MCF 10A (cell line): ENCODE data around the gene RNF227. TPM values are rescaled to one million over a fixed set of nuclear protein-coding genes. Genes with fewer than 3 reads are reported as not detected.

ENCODE experiments used
- BruUV-seq: library from RNA; stranded (reverse); fragments of 400-500 nt; replicated peaks from 2 replicates; lab custom pipeline; 2021; lab: Mats Ljungman, UMichigan
- CTCF ChIA-PET: fragments of 300-600 bp; sonication (Branson Sonifier 250); formaldehyde crosslinking; extraction: SDS; loops from one replicate; lab custom pipeline; 2021; ENCODE audit warnings: antibody characterized with exemption, inconsistent platforms; lab: Yijun Ruan, JAX
- POLR2A ChIA-PET: fragments of 300-600, 350-650 bp; sonication (Branson Sonifier 250); formaldehyde crosslinking; extraction: SDS; loops from one replicate; lab custom pipeline; 2020; ENCODE audit warnings: antibody characterized with exemption, inconsistent platforms; lab: Yijun Ruan, JAX
- DNase-seq: peaks from one replicate; pipeline ENCODE4 v3.0.0-alpha.2; 2018; ENCODE audit not compliant: unreplicated experiment
- H3K27ac Mint-ChIP-seq: one replicate; pipeline ENCODE4 v1.8.0; 2022; ENCODE audit warnings: mild to moderate bottlenecking, low read depth, mixed read lengths; ENCODE audit not compliant: unreplicated experiment
- H3K27me3 Mint-ChIP-seq: one replicate; pipeline ENCODE4 v1.8.0; 2022; ENCODE audit warnings: mixed read lengths; ENCODE audit not compliant: insufficient read depth, unreplicated experiment
- H3K36me3 Mint-ChIP-seq: one replicate; pipeline ENCODE4 v1.8.0; 2022; ENCODE audit warnings: mild to moderate bottlenecking, moderate library complexity, mixed read lengths; ENCODE audit not compliant: insufficient read depth, unreplicated experiment
- H3K4me1 Mint-ChIP-seq: one replicate; pipeline ENCODE4 v1.8.0; 2022; ENCODE audit warnings: mixed read lengths; ENCODE audit not compliant: insufficient read depth, unreplicated experiment
- H3K4me3 Mint-ChIP-seq: one replicate; pipeline ENCODE4 v1.8.0; 2022; ENCODE audit warnings: mild to moderate bottlenecking, moderate library complexity, mixed read lengths; ENCODE audit not compliant: unreplicated experiment
- H3K9me3 Mint-ChIP-seq: one replicate; pipeline ENCODE4 v1.8.0; 2022; ENCODE audit warnings: mixed read lengths; ENCODE audit not compliant: unreplicated experiment
- CTCF ChIP-seq: fragments of 200-600 bp; IDR thresholded peaks from one replicate; pipeline ENCODE4 v1.8.0; 2022; ENCODE audit warnings: antibody characterized with exemption, mild to moderate bottlenecking; ENCODE audit not compliant: unreplicated experiment
- intact Hi-C: fragments of 100-400 bp; cut with micrococcal nuclease; formaldehyde crosslinking; loops from 2 replicates; pipeline ENCODE4 v1.14.1; 2022
- total RNA-seq: library from RNA; stranded (reverse); gene quantifications from 2 replicates; pipeline ENCODE4 v1.2.3, GENCODE V29; 2022

The RNF227 gene
- total RNA-seq, 1 experiment from 2014 or later: 7.4 TPM

- Mint-ChIP-seq H3K9me3 (no peaks in the 10 kb centered on the region), H3K27me3 (no peaks in the 10 kb centered on the region), H3K36me3 (peaks cover 70% of the 10 kb centered on the region), H3K4me3 (no peak overlapping the region), H3K27ac (peak overlapping the region; percentile 52), H3K4me1 (peaks cover 16% of the 10 kb centered on the region)
- BruUV-seq: no TSS peak
- intact Hi-C loops: no loop called here
- no peak for TF ChIP-seq CTCF
- ChIA-PET POLR2A (interaction anchor here (0.7 kb wide), 1 partner anchor 22 kb away, joined by 3 read pairs; the partner anchor contains the start of genes CNTROB and TRAPPC1), CTCF (interaction anchor here (0.8 to 4.0 kb wide), 4 partner anchors 9 to 147 kb away, joined by 3 to 24 read pairs (median 5); no protein-coding TSS in a partner anchor)
- DNase-seq: no peak
Observed at GRCh38 chr17:7910281-7910680, 5.8 kb downstream of the RNF227 start.

- ChIA-PET POLR2A (no interaction called here), CTCF (interaction anchor here (1.7 kb wide), 1 partner anchor 81 kb away, joined by 6 read pairs; no protein-coding TSS in a partner anchor)
- Mint-ChIP-seq H3K36me3 (peaks cover 81% of the 10 kb centered on the region), H3K4me3 (no peak overlapping the region), H3K9me3 (no peaks in the 10 kb centered on the region), H3K4me1 (peaks cover 8% of the 10 kb centered on the region), H3K27me3 (no peaks in the 10 kb centered on the region), H3K27ac (no peak overlapping the region)
- DNase-seq: no peak
- no TSS peak for BruUV-seq
- no peak for TF ChIP-seq CTCF
- intact Hi-C loops: no loop called here
Observed at GRCh38 chr17:7909089-7909488, 7.0 kb downstream of the RNF227 start.

- ChIA-PET POLR2A (interaction anchor here (0.9 to 2.3 kb wide), 3 partner anchors 12 to 46 kb away, joined by 3 to 10 read pairs (median 3); partner anchors contain the start of genes CNTROB, NAA38, RNF227 and TRAPPC1), CTCF (interaction anchor here (0.6 to 1.9 kb wide), 6 partner anchors 9 to 280 kb away, joined by 3 to 8 read pairs (median 4); no protein-coding TSS in a partner anchor)
- H3K36me3 Mint-ChIP-seq: peaks cover 78% of the 10 kb centered on the region
- DNase-seq: no peak
- H3K27me3 Mint-ChIP-seq: no peaks in the 10 kb centered on the region
- no peaks in the 10 kb centered on the region for H3K9me3 Mint-ChIP-seq
- no peaks in the 10 kb centered on the region for H3K4me1 Mint-ChIP-seq
- BruUV-seq: TSS peak; percentile 25
- H3K4me3 Mint-ChIP-seq: no peak overlapping the region
- peak overlapping the region; percentile 21 for H3K27ac Mint-ChIP-seq
- TF ChIP-seq CTCF: no peak
- intact Hi-C loops: no loop called here
Observed at GRCh38 chr17:7903154-7904103, 12.7 kb downstream of the RNF227 start.

GRCh38 chr17:7897773-7898172 lies 18.3 kb downstream of the RNF227 start:
- no peak overlapping the region for H3K27ac Mint-ChIP-seq
- peaks cover 90% of the 10 kb centered on the region for H3K36me3 Mint-ChIP-seq
- no peak overlapping the region for H3K4me3 Mint-ChIP-seq
- no TSS peak for BruUV-seq
- peak; percentile 51 for TF ChIP-seq CTCF
- H3K27me3 Mint-ChIP-seq: no peaks in the 10 kb centered on the region
- H3K9me3 Mint-ChIP-seq: no peaks in the 10 kb centered on the region
- CTCF ChIA-PET: interaction anchor here (0.6 to 5.0 kb wide), 21 partner anchors 9 to 407 kb away, joined by 3 to 60 read pairs (median 4); partner anchors contain the start of genes CHD3 and HES7
- intact Hi-C loops: loop anchor here (1.0 kb wide), 1 partner anchor 35 kb away; no protein-coding TSS in a partner anchor
- DNase-seq: peak; percentile 51
- POLR2A ChIA-PET: interaction anchor here (0.6 to 0.7 kb wide), 3 partner anchors 93 to 170 kb away, joined by 3 read pairs; no protein-coding TSS in a partner anchor
- H3K4me1 Mint-ChIP-seq: peaks cover 4% of the 10 kb centered on the region
